ENCODE results near the gene FBXL7.

The FBXL7 gene

DNA sequence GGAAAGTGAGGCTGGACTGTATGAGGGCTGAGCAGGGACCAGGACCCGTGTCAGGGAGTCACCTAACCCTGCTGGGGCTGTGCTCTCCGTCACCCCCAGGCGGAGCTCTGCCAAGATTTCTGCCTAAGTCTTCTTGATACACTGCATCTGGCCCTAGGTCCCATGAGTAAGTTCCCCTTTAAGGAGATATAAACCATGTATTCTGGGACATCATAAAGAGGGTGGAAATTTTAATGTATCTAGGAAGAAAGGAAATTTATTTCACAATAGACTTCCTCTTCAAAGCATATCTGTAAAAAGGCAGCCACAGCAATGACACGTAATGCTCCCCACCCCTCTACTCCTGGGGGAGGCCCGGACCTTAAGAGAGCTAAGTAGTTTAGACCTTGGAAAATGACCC, 183.4 kb downstream of the FBXL7 start:
- DNase-seq, result no peak

DNA sequence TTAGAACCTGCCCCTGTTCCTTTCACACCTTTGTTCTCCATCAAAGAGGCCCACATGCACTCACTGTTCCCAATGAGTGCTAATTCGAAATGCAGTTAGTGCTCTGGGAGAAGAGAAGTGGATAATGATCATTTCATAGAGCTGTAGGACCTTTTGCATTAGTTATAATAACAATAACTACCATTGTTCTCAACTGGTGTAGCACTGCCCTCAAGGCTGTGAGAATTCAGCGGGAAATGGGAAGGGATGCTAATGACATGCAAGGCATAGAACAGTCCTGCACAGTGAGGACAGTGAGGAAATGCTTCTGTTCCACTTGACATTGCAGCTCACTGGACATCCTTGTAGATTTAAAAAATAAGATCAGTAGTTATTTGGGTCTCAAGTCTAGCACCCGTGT, 187.4 kb downstream of the FBXL7 start:
- DNase-seq, result no peak

DNA sequence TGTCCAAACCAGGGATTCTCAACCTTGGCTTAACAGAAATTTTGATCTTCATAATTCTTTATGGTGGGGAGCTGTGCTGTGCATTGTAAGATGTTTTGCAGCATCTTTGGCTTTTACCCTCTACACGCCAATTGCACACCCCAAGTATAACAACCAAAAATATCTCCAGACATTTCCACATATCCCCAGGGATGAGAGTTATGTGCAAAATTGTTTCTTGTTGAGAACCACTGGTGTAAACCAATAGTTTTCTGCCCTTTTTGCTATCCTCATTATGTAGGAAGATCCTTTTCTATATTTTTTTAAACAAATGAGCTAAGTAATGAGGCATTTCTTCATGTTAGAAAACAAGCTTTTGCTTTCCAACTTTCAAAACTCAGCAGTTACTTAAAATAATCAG, 189.9 kb downstream of the FBXL7 start:
- no peak for DNase-seq

DNA sequence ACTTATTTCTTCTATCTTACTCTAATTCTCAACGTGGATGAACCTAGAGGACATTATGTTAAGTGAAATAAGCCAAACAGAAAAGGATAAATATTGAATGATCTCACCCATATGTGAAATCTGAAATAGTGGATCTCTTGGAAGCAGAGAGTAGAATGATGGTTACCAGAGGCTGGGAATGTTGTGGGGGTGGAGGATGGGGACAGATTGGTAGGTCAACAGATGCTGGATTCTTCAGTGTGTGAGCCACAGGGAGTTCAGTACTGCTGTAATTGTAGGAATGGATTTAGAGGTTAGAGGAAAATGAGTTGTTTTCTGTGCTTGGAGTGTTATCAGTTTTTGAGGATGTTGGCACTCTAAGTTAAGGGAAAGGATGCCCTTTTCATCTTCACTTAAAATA, 190.6 kb downstream of the FBXL7 start:
- no peak for DNase-seq

DNA sequence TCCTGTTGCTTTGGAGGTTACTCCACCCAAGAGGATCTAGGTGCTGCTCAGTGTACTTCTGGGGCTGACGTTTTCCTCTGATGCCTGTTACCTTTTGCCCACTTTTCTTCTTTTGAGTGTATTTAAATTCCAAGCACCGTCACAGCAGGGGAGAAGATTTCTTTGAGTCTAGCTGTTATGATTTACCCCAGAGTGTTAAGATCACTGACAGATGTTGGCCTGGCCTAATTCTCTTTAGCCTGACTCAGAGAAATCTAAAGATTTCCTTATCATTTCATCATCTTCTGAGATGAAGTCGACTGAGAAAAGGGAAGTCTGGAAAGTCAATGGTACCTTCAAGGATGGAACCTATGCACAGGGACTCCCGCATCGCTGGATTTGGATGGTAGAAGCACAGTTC, 191.5 kb downstream of the FBXL7 start:
- no peak for DNase-seq

DNA sequence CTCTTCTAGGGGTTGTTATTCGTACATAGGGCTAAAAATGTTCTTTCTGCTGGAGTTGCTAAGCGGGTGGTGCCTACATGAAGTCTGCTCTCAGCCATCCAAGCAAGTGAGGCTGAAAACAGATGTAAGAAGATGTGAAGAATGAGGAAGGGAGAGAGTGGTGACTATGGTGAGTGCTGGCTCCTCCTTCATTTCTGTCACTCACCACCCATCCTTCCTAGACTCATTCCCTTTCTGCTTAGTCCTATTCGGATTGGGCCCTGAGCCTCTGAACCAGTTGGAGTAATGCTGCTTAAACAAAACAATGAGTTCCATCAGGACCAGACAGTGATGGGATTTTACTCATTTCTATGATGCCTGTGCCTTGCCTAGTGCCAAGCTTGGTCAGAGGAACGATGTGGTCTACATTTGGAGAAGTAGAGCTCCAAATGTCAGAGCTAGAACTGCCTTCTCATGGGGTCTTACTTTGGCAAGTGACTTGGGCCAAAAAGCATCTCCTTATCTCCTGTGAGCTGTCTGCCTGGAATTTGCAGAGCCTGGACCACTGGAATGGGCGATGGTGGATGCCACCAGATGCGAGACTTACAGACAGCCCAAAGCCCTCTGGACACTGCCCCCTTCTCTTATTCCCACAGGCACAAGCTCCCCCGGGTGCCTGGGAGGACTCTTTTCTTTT, 192.9 kb downstream of the FBXL7 start:
- no peak for DNase-seq

DNA sequence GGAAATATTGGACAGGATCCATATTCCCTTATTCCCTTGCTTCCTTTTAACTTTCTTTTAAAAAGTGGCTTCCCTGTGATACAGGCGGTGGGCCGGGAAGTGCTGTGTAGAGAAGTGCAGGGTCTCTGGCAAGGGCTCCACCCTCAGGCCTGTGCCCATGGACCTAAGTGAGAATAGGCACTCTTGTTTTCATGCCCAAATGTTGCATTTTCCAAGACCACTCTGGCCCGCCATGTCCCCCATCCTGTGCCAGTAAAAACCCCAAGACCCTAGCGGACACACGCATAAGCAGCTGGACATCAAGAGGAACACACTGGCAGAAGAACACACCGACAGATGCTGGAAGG, 193.4 kb downstream of the FBXL7 start:
- DNase-seq, result no peak

DNA sequence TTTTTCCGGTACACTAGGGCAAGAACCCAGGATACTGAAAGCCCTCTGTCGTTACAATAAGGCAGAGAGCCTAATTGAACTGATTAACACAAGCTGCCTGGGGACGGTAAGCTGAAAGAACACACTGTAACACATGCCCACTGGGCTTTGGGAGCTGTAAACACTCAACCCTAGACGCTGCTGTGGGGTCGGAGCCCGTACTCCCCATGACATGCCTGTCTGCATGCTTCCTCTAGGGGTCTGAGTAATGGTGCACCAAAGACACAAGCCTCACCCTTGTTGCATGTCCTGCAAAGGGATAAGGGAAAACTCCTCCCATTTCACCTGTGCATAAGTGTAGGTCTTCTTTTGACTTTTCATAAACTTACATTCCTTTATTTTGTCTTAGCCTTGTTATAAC, 194.0 kb downstream of the FBXL7 start:
- no peak for DNase-seq

DNA sequence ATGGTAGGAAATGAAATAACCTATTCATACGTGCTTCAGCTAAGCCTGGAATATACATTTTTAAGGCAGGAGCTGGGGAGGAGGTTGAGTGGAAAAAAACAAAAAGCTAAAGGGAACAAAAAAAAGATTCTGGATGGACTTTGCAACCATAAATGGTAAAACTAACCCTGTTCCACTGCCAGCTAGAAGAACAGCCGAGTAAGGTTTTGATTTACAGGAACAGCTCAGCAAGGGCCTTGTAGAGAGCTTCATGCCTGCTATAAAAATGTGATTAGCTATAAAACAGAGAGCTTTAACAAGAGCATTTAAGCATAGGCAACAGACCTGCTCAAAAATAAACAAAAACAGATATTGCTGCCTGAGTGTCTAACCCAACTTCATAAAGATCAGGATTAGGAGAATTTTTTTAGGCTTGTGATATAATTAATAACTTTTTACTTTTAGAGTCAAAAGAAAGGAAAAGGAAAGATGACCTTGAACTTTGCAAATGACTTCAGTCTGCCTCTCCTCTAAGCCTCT, 194.8 kb downstream of the FBXL7 start:
- no peak for DNase-seq

DNA sequence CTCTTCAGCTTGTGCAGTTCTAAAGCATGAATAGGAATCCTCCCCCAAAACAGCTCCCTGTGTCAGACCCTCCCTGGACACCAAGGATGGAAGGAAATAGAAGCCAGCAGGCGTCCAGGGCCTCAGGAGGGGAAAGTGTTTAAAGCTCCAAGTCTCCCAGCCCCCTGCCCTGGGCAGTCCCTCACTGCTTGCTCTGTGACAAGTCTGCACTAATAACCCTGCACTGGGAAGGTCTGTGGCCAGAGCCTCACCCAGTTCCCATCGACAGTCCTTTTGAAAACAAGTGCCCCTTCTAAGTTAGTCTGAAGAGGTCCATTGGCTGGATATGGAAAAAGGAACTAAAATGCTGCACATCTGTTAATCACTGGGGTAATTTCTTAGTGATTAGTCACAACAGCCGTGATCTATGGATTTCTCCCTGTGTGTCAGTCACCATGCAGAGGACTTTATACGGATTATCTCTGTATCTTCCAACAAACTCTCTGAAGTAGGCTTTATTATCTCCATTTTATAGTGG, 195.3 kb downstream of the FBXL7 start:
- DNase-seq, result no peak

DNA sequence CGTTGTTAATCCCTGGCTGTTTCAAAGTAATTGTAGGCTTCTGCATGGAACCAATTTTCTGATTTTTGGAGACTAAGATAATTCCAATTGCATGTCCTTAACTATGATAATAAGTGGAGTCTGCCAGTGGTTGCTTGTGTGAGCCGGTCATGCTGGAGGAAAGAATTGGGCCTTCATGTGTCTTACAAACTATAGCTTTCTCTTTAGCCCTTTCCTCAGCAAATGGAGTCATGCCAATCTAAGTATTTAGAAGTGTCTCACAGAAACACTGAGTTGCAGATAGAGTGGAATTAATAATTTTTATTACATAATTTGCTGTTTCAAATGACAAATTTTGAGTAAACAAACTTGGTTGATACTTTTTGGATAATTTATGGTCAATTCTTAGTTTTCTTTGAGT, 200.4 kb downstream of the FBXL7 start:
- no peak for DNase-seq

DNA sequence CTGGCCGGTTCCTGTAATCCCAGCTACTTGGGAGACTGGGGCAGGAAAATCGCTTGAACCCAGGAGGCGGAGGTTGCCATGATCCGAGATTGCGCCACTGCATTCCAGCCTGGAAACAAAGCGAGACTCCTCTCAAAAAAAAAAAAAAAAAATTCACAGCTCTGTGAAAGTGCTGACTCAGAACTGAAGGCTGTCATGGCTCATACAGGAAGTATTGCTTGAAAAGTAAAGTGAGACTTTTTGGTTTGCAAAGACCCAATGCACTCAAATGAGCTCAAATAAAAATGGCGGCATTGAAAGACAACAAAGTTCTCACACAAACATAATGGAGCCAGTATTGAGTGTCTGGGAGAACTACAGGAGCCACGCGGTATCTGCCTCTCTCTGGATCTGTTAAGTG, 202.1 kb downstream of the FBXL7 start:
- no peak for DNase-seq

DNA sequence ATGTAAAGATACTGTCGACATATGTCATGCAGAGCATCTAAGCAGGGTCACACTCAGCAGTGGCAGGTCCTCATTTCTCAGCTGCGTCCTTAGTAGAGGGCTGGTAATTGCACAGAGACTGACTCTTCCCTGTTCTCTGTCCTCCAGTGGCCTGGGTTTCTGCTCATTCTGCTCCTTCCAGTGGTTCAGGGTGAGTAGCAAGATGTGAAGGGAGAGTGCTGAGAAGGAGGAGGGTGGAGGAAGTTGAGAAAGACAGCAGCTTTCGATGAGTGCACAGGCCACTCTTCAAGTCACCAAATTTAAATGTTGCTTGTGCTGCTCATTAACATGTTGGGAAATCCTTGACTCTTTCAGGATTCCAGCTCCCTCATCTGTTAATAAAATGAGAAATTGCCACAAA, 203.9 kb downstream of the FBXL7 start:
- no peak for DNase-seq

DNA sequence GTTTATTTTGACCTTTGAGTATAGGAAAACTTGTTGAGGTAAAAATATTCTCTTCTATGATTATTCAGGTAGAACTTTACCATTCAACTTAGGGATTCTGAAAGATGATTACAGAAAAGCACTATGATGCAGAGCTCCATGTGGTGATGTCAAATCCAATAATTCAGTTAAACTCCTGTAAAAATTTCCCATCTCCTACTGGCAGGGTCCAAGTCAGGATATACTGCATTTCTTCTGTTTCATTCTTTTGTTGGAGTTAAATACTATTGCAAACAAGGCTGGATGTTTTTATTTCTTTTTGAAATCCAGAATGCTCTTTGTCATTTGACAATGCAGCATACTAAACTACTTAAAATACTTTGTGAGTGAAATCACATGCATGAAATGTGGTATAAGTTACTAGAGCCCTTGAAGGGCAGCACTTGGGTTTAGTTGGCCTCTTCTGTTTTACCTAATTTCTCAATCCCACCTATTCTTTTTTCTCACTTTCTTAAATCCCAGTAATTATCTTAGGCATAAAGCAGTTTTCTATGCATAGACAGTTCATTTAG, 204.5 kb downstream of the FBXL7 start:
- DNase-seq, result no peak

DNA sequence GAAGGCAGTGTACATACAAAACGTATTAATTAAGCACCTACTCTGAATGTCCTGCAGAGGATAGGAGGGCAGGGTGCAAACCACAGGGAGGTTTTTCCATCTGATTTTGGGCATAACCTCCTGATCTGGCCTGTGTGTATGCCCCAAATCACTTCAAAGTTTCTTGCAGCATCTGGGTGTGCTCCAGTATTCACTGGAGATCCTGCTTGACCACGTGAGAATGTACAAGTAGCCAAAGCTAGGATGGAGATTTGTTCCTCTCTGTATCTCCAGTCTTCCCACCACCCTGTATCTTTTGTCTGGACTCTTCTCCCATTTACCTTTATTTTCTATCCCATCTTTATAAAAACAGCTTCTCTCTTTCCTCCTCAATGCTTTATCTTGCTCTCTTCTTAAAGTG, 207.7 kb downstream of the FBXL7 start:
- no peak for DNase-seq

DNA sequence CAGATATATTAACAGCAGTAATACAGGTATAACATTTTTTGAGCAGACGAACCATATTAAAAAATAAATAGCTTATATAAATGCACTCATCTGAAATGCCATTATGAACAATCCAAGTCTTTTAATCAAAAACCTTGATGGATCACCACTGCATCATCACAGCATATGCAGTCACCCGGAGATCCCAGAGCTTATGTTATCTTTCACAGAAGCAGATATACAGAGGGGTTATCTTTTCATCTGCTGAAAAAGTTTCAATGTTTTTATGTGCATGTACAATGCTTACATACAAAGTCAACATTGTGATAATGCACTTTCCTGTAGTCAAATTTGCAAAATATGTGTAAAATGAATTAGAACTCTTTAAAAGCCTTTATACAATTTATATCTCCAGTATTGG, 211.9 kb downstream of the FBXL7 start:
- no peak for DNase-seq

DNA sequence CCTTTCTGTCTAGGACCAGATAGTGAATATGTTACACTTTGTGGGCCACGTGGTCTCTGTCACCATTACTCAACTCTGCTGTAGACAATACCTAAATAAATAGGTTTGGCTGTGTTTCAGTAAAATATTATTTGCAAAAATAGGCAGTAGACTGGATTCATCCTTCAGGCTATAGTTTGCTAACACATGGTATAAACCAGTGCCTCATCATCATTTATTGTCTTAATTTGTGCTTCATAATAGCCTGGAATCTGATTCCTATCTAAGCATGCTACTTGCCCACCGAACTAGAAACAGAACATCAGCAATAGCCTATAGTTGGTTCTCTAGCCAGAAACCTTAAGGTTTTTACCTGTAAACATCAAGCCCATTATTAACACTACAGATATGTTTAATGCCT, 215.6 kb downstream of the FBXL7 start:
- no peak for DNase-seq

DNA sequence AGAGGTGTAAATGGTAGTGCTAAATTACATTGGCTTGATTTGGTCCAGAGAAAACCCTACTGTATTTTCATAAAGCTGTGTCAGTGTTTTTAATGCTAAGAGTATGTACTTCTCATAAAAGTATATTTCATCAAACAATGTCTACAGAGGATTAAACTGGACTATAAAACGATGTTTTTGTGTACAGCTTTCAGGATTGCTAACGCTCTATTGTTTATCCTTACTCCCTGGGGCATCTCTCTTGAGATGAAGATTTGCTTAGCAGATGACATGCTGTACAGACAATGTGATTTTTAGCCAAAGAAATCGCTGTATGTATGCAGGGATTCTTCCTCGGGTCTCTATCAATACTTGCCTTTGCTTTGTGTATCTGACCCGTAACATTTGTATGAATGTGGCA, 216.0 kb downstream of the FBXL7 start:
- DNase-seq, result no peak

DNA sequence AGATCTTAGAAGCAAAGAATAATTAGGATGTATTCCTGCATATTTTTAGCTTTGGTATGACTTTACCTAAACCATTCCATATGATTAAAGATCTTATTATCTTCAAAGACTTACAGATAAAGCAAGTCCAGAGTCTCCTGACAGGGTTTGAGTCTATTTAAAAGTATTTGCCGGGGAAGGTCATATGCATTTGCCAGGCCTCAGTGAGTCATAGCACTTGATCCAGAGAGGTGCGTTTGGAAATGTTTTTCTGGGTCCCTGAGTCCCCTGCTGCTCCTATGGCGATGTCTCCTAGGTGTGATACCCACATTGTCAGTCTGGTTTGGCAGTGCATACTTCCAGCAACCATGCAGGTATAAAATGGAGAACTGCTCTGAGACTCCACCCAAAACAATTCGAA, 217.0 kb downstream of the FBXL7 start:
- DNase-seq, result no peak

DNA sequence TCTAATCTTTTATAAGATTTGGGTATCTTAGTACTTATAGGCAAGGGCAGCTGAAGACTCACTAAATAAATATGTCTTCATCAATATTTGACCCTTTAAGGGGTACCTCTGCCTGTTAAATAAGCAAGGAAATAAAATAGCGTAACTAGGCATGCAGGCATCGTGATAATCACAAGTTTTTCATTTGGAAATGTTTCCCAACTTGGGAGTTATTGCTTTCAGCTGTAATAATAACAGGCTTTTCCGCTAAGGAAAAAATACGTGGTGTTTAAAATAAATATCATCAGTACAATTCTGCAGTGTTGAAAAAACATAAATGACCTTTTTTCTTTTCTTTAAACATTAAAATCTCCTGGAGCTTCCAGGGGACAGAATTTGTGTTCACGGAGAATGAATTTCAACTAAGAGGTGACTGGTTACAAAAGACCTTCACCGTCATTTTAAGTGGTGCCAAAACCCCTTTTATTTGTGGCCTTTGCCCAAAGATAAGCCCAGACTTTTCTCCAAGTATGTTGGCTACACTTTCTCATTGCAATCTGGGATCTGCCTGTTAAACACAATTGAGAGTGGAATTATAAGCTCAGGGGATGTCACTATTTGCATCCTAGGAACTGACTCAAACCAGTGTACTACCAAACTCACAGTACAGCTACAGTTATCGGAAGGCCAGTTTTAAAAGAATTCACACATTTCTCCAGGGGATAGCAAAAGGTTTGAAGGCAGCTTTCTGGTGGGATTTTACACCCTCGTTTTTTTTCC, 218.6 kb downstream of the FBXL7 start:
- DNase-seq, result no peak

DNA sequence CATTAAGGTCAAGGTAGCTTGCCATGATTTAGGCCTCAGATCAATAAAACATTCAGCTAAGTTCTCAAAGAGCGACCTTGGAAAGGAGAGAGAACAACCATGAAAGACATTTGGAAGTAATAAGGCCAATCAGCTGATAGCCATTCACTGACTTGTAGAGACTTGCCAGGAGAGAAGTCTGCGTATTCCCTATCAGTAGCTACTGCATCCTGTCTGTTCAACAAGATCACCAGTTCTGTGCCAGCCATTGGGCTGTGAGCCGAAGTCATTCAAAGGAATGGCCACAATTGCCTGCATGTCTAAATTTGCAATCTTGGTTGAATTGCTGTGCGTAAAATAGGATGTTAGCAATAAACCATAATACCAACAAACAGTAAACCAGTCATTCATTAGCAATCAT, 219.8 kb downstream of the FBXL7 start:
- no peak for DNase-seq

DNA sequence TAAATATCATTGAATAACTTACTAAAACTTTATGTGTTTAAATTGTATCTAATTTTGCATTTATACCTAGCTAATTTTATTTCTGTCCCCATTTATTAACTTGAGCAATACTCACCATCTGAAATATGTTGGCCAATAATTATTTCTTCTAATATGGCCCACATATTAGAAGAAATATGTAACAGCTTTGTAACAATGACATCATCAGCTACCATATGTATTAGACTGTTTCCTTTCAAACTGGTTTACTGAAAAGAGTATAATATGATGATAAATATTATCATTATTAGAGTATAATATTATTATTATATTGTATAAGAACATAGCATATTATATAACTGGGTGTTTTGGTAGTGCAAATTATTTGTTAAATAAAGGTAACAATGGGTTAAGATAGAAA, 220.5 kb downstream of the FBXL7 start:
- no peak for DNase-seq

DNA sequence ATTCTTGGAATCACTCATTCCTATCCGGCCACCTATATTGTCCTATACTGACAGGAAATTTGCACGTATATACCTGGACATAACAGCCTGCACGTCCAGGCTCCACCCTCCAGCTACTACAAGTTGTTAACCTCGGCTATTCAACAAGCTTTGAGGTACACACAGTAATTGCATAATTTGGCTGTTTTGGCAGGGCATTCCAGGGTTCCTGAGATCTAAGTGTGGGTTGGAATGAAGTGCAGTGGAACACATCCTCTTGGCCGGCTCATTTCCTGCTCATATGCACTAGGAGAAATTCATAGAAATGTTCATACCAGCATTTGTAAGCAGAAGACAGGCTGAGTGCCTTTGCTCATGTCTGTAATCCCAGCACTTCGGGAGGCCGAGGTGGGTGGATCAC, 222.3 kb downstream of the FBXL7 start:
- no peak for DNase-seq

DNA sequence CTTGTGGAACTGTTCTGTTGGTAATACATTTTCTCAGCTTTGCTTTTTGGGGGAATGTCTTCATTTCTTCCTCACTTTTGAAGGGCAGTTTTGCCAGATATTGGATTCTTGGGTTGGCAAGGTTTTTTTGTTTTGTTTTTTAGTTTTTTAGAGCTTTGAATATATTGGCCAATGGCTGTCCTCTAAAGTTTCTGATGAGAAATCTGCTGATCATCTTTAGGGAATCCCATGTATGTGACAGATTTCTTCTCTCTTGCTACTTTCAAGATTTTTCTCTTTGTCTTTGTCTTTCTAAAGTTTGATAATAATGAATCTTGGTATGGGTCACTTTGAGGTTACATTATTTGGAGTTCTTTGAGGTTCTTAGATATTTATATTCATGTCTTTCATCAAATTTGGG, 227.4 kb downstream of the FBXL7 start:
- no peak for DNase-seq
